ENCODE data around the gene IL17RE. TPM values are rescaled to one million over a fixed set of nuclear protein-coding genes. Genes with fewer than 3 reads are reported as not detected.

Gene IL17RE
- total and polyA plus RNA-seq, 9 of the 15 experiments (the other 6 are each of a cell fraction or from before 2014, with no cell fraction given): 0.32 to 1.9 (median 0.51) TPM; not detected in 4

DNA sequence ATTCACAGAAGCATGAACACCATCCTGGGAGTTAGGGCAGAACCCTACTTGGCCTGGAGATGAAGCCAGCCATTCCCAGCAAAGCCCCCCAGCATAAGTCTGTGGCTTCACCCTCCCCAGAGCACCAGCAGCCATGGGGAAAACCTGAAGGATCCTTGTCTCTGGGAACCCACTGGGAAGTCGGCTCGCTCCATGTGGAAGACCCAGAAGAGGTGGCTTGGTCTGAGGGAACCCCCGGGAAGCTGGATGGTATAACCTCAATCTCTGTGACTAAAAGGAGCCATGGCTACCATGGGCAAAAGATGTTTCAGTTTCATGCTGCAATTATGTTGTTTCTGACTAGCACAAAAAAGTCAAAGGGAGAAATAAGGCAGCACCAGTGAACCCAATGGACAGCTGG is 47.1 kb upstream of the IL17RE start:
- FAIRE-seq (no peak), DNase-seq (ENCODE audit: extremely low read depth in 1 of 4, low spot score in 3 of 4) (peak in 1 of 4 experiments; percentile 12), ATAC-seq (no peak)
- no peak for TF ChIP-seq ELF2 (CRISPR knock-in tag; IDR thresholded peaks at IDR 0.05)
- TF ChIP-seq, protein P1, sequence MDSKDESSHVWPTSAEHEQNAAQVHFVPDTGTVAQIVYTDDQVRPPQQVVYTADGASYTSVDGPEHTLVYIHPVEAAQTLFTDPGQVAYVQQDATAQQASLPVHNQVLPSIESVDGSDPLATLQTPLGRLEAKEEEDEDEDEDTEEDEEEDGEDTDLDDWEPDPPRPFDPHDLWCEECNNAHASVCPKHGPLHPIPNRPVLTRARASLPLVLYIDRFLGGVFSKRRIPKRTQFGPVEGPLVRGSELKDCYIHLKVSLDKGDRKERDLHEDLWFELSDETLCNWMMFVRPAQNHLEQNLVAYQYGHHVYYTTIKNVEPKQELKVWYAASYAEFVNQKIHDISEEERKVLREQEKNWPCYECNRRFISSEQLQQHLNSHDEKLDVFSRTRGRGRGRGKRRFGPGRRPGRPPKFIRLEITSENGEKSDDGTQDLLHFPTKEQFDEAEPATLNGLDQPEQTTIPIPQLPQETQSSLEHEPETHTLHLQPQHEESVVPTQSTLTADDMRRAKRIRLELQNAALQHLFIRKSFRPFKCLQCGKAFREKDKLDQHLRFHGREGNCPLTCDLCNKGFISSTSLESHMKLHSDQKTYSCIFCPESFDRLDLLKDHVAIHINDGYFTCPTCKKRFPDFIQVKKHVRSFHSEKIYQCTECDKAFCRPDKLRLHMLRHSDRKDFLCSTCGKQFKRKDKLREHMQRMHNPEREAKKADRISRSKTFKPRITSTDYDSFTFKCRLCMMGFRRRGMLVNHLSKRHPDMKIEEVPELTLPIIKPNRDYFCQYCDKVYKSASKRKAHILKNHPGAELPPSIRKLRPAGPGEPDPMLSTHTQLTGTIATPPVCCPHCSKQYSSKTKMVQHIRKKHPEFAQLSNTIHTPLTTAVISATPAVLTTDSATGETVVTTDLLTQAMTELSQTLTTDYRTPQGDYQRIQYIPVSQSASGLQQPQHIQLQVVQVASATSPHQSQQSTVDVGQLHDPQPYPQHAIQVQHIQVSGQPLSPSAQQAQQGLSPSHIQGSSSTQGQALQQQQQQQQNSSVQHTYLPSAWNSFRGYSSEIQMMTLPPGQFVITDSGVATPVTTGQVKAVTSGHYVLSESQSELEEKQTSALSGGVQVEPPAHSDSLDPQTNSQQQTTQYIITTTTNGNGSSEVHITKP (IDR thresholded peaks at IDR 0.05; ENCODE audit: partially characterized antibody): peak; percentile 27
- Histone ChIP-seq H3K4me1 (replicated peaks in 1 of 2; ENCODE audit: control insufficient read depth in 2 of 2, insufficient read depth in 2 of 2, low read length in 2 of 2) (peaks cover 0 to 5% of the 10 kb centered on the region in 2 experiments; a peak in 3 of 5 replicates), H3K27ac (ENCODE audit: extremely low read depth, low read depth, low read length) (no peak overlapping the region), H3K9me3 (replicated peaks; ENCODE audit: control insufficient read depth, insufficient read depth, low read depth, low read length) (no peaks in the 10 kb centered on the region), H3K4me2 (ENCODE audit: insufficient read depth, low read length) (no peak overlapping the region), H3K27me3 (ENCODE audit: control insufficient read depth in 2 of 2, insufficient read depth in 2 of 2, low read length in 2 of 2) (no peaks in the 10 kb centered on the region), H4K20me1 (replicated peaks; ENCODE audit: control insufficient read depth, insufficient read depth, low read length) (no peaks in the 10 kb centered on the region), H3K79me2 (ENCODE audit: control insufficient read depth, insufficient read depth, low read length) (no peaks in the 10 kb centered on the region), H2AFZ (ENCODE audit: low read depth, low read length) (peak overlapping the region; percentile 70), H3K9ac (ENCODE audit: insufficient read depth in 1 of 2, low read depth in 2 of 2, low read length in 2 of 2) (peak overlapping the region in 1 of 2 experiments; percentile 78; a peak in 1 of 4 replicates), H3K9me1 (ENCODE audit: control insufficient read depth, insufficient read depth, low read length) (no peaks in the 10 kb centered on the region), H3K36me3 (ENCODE audit: control insufficient read depth, insufficient read depth, low read length) (no peaks in the 10 kb centered on the region), H3K4me3 (no peak overlapping the region)
- ChIA-PET CTCF (ENCODE audit: low intra/inter-chr PET ratio) (no interaction called here), POLR2A (interaction anchor here (2.4 kb wide), 1 partner anchor 11 kb away, joined by 5 read pairs; no protein-coding TSS in a partner anchor)
- in situ Hi-C loops (cut with MboI): no loop called here
- BruUV-seq (replicated peaks): no TSS peak
- intact Hi-C loops (cut with micrococcal nuclease): no loop called here
- 67% methylated on average over 3 of the region's 3 CpGs for WGBS (ENCODE audit: insufficient coverage, low coverage, missing lambda C conversion rate)

All from K562 (cell line).